ENCODE data around the gene USP32. TPM values are rescaled to one million over a fixed set of nuclear protein-coding genes. Genes with fewer than 3 reads are reported as not detected.
"Not testable (repeated sequence)": the region's sequence is repeated elsewhere in the genome, so short reads cannot be mapped to it uniquely, and the experiment has no call there.

The USP32 gene
- total RNA-seq, 2 donors from 2014 or later, result 41.1 to 50.1 TPM

DNA sequence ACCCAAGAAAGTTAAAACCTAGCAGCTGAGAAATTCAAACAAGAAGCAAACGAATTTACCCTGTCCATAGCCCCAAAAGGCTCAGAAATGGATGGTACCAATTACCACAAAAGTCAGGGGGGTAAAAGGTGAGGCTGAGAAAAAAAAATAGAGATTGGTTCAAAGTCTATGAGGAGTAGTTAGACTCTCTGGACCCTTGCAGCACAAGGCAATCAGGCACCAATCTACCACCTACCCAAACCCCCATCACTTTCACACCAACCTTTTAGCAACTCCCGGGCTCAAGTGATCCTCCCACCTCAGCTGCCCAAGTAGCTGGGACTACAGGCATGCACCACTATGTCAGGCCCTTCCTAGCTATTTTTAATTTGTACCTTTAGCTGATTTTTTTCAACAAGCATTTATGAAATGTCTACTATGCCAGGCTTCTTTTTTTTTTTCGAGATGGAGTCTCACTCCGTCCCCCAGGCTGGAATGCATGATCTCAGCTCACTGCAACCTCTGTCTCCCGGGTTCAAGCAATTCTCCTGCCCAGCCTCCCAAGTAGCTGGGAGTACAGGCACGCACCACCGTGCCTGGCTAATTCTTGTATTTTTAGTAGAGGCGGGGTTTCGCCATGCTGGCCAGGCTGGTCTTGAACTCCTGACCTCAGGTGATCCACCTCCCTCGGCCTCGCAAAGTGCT, 40.8 kb downstream of the USP32 start:
- intact Hi-C loops (cut with DNase I), result no loop called here
- DNase-seq (ENCODE audit: low spot score), result no peak

GRCh38 chr17:60348616-60349015, 43.3 kb downstream of the USP32 start:
- intact Hi-C loops (cut with DNase I), result no loop called here
- no peak for DNase-seq (ENCODE audit: low spot score)

- no peak for DNase-seq (ENCODE audit: low spot score)
- intact Hi-C loops (cut with DNase I), result no loop called here
Measured at GRCh38 chr17:60345233-60345632, 46.7 kb downstream of the USP32 start.

DNA sequence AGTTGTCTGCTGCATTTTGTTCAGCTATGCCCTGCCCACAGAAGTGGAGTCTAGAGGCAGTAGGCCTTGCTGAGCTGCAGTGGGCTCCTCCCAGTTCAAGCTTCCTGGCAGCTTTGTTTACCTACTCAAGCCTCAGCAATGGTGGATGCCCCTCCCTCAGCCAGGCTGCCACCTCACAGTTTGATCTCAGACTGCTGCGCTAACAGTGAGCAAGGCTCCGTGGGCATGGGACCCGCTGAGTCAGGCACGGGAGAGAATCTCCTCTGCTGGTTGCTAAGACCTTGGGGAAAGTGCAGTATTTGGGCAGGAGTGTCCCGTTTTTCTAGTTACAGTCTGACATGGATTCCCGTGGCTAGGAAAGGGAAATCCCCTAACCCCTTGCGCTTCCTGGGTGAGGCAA, 49.4 kb downstream of the USP32 start:
- DNase-seq (ENCODE audit: low spot score); intact Hi-C loops (cut with DNase I): not testable (repeated sequence)

- DNase-seq (ENCODE audit: low spot score), result no peak
- intact Hi-C loops (cut with DNase I), result no loop called here
Measured at GRCh38 chr17:60335289-60335688, 56.6 kb downstream of the USP32 start.

DNA sequence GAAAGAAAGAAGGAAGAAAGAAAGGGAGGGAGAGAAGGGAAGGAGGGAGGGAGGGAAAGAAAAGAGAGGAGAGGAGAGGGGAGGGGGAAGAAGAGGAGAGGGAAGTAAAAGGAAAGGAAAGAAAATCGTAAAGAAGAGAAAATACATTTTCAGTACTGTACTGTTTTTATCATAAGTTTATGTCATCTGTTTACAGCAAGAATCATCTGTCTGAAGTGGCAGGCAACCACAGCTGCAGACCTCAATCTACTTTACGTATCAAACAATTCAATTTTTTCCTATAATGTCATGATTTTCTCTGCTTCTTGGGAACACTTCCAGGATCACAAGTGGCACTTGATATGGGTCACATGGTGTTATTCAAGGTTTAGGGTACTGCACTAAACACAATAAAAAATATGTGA, 58.3 kb downstream of the USP32 start:
- intact Hi-C loops (cut with DNase I), result no loop called here
- no peak for DNase-seq (ENCODE audit: low spot score)

DNA sequence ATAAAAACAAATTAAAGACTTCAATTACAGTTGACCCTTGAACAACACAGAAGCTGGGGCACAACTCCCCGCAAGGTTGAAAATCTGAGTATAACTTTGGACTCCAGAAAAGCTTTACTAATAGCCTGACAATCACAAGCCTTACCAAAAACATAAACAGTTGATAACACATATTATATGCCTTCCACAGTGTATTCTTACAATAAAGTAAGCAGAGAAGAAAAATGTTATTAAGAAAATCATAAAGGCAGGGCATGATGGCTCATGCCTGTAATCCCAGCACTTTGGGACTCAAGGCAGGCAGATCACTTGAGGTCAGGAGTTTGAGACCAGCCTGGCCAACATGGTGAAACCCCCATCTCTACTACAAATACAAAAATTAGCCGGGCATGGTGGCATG, 58.9 kb downstream of the USP32 start:
- DNase-seq (ENCODE audit: low spot score); intact Hi-C loops (cut with DNase I): not testable (repeated sequence)

DNA sequence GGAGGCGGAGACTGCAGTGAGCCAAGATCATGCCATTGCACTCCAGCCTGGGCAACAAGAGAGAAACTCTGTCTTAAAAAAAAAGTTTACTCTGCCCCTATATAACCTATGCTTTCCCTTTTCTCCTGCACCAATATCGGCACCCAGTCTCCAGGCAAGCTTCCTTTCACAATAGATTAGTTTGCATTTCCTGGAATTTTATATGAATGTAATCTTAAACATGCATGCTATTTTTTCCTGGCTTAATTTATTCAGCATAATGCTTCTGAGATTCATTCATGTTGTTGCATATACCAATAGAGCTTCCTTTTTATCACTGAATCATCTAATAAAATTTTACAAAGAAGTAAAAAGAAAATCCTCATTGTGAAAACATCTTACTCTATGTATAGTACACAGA, 59.4 kb downstream of the USP32 start:
- no peak for DNase-seq (ENCODE audit: low spot score)
- intact Hi-C loops (cut with DNase I), result no loop called here

DNA sequence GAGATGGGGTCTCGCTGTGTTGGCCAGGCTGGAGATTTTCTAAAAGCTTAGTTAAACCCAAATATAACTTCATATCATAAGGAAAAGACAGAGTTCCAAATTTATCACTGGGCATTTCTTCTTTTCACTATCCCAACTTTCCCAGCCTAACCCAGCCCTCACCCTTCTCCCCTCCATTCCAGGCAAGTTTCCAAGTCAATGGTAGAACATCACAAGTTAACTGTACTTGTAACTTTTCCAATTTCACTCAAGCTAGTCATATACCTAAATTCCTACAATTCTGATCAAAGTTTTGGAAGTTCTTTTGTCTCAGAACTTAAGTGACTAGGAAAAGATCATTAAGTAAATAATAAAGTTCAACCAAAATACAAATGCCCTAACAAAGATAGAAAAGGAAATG, 61.2 kb downstream of the USP32 start:
- intact Hi-C loops (cut with DNase I), result no loop called here
- DNase-seq (ENCODE audit: low spot score), result no peak

DNA sequence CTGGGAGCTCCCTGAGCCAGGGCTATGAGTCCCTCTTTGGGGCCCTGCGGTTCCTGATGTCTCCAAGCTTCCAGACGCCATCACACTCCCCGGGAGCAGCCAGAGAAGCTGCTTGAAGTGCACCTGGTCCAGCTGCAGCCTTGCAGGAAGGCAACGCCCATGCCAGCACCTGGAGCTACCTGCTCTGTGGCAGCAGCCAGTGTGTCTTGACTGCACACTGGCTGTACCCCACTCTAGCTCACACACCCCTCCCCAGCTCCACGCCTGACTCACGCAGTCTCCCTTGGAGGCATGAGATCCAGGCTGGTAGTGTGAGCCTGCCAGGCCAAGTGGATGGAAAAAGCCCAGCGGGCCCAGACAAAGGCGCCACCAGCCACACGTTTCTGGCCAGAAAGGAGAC, 63.3 kb downstream of the USP32 start:
- intact Hi-C loops (cut with DNase I), result no loop called here
- DNase-seq (ENCODE audit: low spot score), result no peak

DNA sequence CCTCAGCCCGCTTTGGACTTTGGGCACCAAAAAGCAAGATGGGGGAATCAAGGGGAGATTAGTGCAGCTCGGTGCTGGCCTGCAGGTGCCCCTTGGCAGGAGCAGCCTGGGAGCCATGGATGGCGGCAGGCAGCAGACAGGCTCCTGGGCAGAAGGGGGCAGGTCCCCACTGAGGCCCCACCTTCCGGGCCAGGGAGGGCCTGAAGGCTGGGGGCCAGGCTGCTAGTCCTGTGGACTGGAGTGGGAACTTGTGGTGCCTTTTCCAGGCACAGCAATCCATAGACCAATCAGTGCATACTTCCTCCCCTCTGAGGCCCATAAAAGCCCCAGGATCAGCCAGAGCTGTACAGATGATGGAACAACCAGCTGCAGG, 64.0 kb downstream of the USP32 start:
- no peak for DNase-seq (ENCODE audit: low spot score)

DNA sequence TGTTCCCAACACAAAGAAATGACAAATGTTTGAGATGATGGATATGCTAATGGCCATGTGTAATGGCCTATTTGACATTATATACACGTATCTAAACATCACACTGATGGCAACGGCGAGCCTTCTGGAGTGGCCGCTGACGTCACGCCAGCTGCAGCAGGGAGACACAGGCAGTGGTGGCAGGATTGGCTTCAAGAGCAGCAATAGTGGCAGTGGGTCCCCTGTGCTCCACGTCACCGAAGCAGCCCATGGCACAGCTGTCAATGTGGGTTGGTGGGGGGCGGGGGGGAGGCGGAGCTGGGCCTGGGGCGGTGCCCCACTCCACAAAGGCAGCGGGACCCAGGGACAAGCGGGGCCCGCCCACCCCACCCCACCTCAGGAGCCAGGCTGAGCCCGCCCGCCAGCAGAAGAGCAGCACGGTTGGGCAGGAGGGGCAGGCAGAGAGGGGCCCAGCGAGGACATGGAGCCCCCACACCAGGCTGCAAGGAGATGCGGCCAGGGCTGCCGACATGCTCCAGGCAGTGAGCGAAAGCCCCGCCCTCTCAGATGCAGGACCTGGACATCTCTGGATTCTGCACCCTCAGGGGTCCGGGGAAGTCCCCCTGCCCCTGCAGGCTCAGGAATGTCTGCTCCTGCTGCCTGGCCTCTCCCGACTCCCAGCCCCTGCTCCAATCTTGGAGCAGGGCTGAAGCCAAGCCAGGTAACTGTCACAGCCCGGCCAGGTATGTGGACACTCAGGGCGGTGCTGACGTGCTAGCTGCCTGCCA, 64.6 kb downstream of the USP32 start:
- intact Hi-C loops (cut with DNase I), result no loop called here
- DNase-seq (ENCODE audit: low spot score), result no peak

More for the DNA sequence above, 64.0 kb downstream of the USP32 start:
- intact Hi-C loops (cut with DNase I), result no loop called here

DNA sequence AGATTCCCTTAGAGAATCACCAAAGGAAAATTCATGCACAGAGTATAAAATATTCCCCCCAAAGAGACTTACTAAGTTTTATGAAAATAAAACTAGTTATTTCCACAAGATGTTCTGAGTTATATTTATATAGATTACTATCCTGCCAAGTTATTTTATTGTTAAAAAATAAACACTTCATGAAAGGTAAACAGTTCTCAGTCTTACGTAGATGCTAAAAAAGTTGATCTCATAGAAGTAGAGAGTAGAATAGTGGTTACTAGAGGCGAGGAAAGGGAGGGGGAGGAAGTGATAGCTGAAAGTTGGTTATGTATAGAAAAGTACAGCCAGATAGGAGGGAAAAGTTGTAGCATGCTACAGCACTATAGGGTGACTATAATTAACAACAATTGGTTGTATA, 65.2 kb downstream of the USP32 start:
- no peak for DNase-seq (ENCODE audit: low spot score)
- intact Hi-C loops (cut with DNase I), result no loop called here

DNA sequence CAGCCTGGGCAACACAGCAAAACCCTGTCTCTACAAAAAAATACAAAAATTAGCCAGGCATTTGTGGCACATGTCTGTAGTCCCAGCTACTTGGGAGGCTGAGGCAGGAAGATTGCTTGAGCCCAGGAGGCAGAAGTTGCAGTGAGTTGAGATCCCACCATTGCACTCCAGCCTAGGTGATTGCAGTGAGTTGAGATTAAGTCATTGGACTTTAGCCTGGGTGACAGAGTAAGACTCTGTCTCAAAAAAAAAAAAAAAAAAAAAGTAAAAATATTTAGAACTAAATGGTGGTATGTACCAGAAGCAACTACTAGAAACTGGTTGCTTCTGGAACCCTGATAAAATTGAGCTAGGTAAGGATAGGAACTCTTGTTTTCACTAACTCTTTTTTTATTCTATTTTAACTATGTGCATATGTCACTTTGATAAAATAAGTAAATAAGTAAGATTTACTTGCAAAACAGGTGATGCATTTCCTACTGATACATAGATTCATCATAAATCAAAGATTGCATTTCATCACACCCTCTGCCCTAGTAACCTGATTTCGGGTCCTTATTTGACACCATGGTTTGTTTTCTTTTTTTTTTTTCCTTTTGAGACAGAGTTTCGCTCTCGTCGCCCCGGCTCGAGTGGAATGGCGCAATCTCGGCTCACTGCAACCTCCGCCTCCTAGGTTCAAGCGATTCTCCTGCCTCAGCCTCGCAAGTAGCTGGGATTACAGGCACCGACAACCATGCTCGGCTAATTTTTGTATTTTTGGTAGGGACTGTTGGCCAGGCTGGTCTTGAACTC, 66.0 kb downstream of the USP32 start:
- intact Hi-C loops (cut with DNase I), result no loop called here
- no peak for DNase-seq (ENCODE audit: low spot score)

- DNase-seq (ENCODE audit: low spot score), result no peak
- intact Hi-C loops (cut with DNase I), result no loop called here
Measured at GRCh38 chr17:60323754-60324153, 68.2 kb downstream of the USP32 start.

- intact Hi-C loops (cut with DNase I), result no loop called here
Measured at GRCh38 chr17:60322056-60322387, 69.9 kb downstream of the USP32 start.

GRCh38 chr17:60321336-60322055, 70.4 kb downstream of the USP32 start:
- intact Hi-C loops (cut with DNase I), result no loop called here
- DNase-seq (ENCODE audit: low spot score), result no peak

More at GRCh38 chr17:60322056-60322387, 69.9 kb downstream of the USP32 start:
- no peak for DNase-seq (ENCODE audit: low spot score)

DNA sequence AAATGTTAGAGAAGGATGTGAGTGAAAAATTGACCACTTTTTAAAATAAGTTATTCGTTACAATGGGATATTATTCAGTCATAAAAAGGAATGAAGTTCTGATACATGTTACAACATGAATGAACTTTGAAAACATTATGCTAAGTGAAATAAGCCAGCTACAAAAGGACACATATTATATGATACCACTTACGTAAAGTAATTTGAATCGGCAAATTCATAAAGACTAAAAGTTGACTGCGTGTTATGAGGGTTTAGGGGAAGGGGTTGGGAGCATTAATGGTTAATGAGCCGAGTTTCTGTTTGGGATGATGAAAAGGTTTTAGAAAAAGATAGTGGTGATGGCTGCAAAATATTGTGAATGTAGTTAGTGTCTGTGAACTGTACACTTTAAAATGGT, 73.1 kb downstream of the USP32 start:
- no peak for DNase-seq (ENCODE audit: low spot score)
- intact Hi-C loops (cut with DNase I), result no loop called here

- intact Hi-C loops (cut with DNase I), result no loop called here
- no peak for DNase-seq (ENCODE audit: low spot score)
Measured at GRCh38 chr17:60318326-60318725, 73.6 kb downstream of the USP32 start.

DNA sequence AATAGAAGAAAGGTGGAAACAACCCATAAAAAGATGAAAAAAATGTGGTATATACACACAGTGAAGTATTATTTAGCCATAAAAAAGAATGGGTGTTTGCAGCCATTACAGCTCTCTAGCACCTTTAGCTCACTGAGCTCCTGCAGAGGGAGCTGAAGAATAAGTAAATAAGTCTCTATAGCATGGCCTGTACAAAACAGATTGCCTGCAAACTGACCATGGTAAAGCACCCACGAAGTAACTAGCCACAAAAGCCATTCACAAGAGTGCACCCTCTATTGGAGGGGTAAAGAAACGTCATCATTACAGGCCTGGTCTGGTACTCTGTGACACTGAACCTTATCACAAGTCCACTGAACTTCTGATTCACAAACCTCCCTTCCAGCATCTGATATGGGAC, 76.3 kb downstream of the USP32 start:
- intact Hi-C loops (cut with DNase I), result no loop called here
- no peak for DNase-seq (ENCODE audit: low spot score)
